Ovary (tissue), 3 donors: ENCODE results near the gene TNFRSF11A.

Experiments used
- EP300 ChIP-seq: sonication (generic); formaldehyde crosslinking; IDR thresholded peaks from one replicate; pipeline ENCODE4 v1.6.1; 2017; ENCODE audit warnings: antibody characterized with exemption
- POLR2A ChIP-seq: fragments of 450-650 bp; IDR thresholded peaks from one replicate; pipeline ENCODE4 v1.6.1; 2017; ENCODE audit warnings: antibody characterized with exemption, mild to moderate bottlenecking, moderate library complexity
- TF ChIP-seq, protein P1 (sequence below), 3 donors: fragments of 450-650 bp in 2 of 3; fragments of 200-600 bp in 1 of 3; IDR thresholded peaks; one replicate each; pipeline versions ENCODE4 v1.5.1 to v1.8.0; 2016 to 2022; ENCODE audit warnings: antibody characterized with exemption in 3 of 3, mild to moderate bottlenecking in 1 of 3
- donor health status: DM: no; HTN: no; CAD: no.

DNA sequence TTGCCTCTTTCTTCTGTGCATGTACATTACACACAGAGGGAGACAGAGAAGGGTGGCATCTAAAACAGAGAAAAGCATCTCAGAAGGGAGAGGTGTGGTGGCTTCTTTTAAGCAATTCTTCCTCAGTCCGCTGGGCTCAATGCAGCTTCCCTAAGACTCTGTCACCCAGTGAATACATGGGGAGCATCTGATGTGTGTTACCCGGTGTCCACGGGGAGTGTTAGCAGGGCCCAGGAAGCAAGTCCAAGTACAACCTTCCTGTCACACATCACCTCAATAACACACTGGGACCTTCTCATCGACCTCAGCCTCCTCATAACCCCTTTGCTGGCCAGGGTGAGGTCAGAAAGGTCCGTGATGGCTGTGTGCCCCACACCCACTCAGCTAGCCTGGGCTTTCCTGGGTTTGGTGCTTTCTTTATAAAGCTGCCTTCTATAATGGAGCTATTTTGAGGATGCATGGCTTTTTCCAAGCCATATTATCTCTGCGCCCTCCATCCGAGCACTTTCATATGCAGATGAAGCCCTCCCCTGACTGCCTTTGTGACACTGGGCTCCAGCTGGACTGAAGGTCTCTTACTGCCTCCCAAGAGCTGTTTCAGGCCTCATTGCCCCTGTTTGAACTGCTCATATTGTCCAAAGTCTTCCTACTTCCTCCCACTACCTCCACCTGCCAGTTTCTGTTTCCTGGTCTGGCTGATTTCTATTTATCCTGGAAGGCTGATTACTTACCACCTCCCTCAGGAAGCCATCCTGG is 21.4 kb downstream of the TNFRSF11A start:
- TF ChIP-seq, protein P1, sequence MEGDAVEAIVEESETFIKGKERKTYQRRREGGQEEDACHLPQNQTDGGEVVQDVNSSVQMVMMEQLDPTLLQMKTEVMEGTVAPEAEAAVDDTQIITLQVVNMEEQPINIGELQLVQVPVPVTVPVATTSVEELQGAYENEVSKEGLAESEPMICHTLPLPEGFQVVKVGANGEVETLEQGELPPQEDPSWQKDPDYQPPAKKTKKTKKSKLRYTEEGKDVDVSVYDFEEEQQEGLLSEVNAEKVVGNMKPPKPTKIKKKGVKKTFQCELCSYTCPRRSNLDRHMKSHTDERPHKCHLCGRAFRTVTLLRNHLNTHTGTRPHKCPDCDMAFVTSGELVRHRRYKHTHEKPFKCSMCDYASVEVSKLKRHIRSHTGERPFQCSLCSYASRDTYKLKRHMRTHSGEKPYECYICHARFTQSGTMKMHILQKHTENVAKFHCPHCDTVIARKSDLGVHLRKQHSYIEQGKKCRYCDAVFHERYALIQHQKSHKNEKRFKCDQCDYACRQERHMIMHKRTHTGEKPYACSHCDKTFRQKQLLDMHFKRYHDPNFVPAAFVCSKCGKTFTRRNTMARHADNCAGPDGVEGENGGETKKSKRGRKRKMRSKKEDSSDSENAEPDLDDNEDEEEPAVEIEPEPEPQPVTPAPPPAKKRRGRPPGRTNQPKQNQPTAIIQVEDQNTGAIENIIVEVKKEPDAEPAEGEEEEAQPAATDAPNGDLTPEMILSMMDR (IDR thresholded peaks at IDR 0.05), result no peak
- TF ChIP-seq POLR2A, result no peak
- no peak for TF ChIP-seq EP300
